ENCODE data around the gene KCNMA1.

KCNMA1 gene

GRCh38 chr10:77085344-77085743, 552.3 kb downstream of the KCNMA1 start:
- no peak for DNase-seq

GRCh38 chr10:77084431-77085144, 553.0 kb downstream of the KCNMA1 start:
- DNase-seq = no peak

- DNase-seq = no peak
Observed at GRCh38 chr10:77082601-77083252, 554.9 kb downstream of the KCNMA1 start.

- DNase-seq = no peak
Observed at GRCh38 chr10:77081481-77081891, 556.1 kb downstream of the KCNMA1 start.

- no peak for DNase-seq
Observed at GRCh38 chr10:77080361-77081027, 557.1 kb downstream of the KCNMA1 start.

- no peak for DNase-seq
Observed at GRCh38 chr10:77079592-77080300, 557.9 kb downstream of the KCNMA1 start.

- DNase-seq = no peak
Observed at GRCh38 chr10:77077316-77077945, 560.2 kb downstream of the KCNMA1 start.

- no peak for DNase-seq
Observed at GRCh38 chr10:77075926-77076325, 561.7 kb downstream of the KCNMA1 start.

- no peak for DNase-seq
Observed at GRCh38 chr10:77074104-77074624, 563.4 kb downstream of the KCNMA1 start.

GRCh38 chr10:77073663-77073960, 564.0 kb downstream of the KCNMA1 start:
- DNase-seq = no peak

GRCh38 chr10:77072836-77073662, 564.6 kb downstream of the KCNMA1 start:
- no peak for DNase-seq

GRCh38 chr10:77072361-77072835, 565.2 kb downstream of the KCNMA1 start:
- DNase-seq = no peak

GRCh38 chr10:77071956-77072355, 565.7 kb downstream of the KCNMA1 start:
- DNase-seq = no peak

- DNase-seq = no peak
Observed at GRCh38 chr10:77071001-77071511, 566.6 kb downstream of the KCNMA1 start.

- DNase-seq = no peak
Observed at GRCh38 chr10:77070346-77070745, 567.3 kb downstream of the KCNMA1 start.

- DNase-seq = no peak
Observed at GRCh38 chr10:77068969-77069368, 568.6 kb downstream of the KCNMA1 start.

GRCh38 chr10:77068272-77068671, 569.3 kb downstream of the KCNMA1 start:
- no peak for DNase-seq

GRCh38 chr10:77062381-77062780, 575.2 kb downstream of the KCNMA1 start:
- DNase-seq = no peak

GRCh38 chr10:77060913-77061312, 576.7 kb downstream of the KCNMA1 start:
- no peak for DNase-seq

GRCh38 chr10:77056650-77057049, 581.0 kb downstream of the KCNMA1 start:
- DNase-seq = no peak

GRCh38 chr10:77052593-77052992, 585.0 kb downstream of the KCNMA1 start:
- no peak for DNase-seq

- no peak for DNase-seq
Observed at GRCh38 chr10:77051837-77052236, 585.8 kb downstream of the KCNMA1 start.
